Memory B cell (primary cell): Measurements from ENCODE around the gene LRRC38.
"Not testable (repeated sequence)": the region's sequence is repeated elsewhere in the genome, so short reads cannot be mapped to it uniquely, and the experiment has no call there.

Source experiments
- ATAC-seq: fragments of 150-1000 bp; cut with Tn5 transposase; 2 replicates; pipeline ENCODE4 v1.10.0; 2021; ENCODE audit warnings: low read depth, mild to moderate bottlenecking, moderate library complexity
- DNase-seq, 2 donors: peaks; one replicate each; pipeline ENCODE4 v3.0.0; 2022; ENCODE audit warnings: low spot score in 2 of 2
- H3K27ac Mint-ChIP-seq: one replicate; pipeline ENCODE4 v1.8.0; 2022; ENCODE audit warnings: mild to moderate bottlenecking, moderate library complexity, mixed read lengths
- H3K27me3 Mint-ChIP-seq: one replicate; pipeline ENCODE4 v1.8.0; 2022; ENCODE audit warnings: mixed read lengths
- H3K36me3 Mint-ChIP-seq: one replicate; pipeline ENCODE4 v1.8.0; 2022; ENCODE audit warnings: mild to moderate bottlenecking, mixed read lengths
- H3K4me1 Mint-ChIP-seq: one replicate; pipeline ENCODE4 v1.8.0; 2022; ENCODE audit warnings: mixed read lengths
- H3K4me3 Mint-ChIP-seq: one replicate; pipeline ENCODE4 v1.8.0; 2022; ENCODE audit warnings: mild to moderate bottlenecking, moderate library complexity, mixed read lengths
- H3K9me3 Mint-ChIP-seq: one replicate; pipeline ENCODE4 v1.8.0; 2022; ENCODE audit warnings: mixed read lengths

The LRRC38 gene, protein sequence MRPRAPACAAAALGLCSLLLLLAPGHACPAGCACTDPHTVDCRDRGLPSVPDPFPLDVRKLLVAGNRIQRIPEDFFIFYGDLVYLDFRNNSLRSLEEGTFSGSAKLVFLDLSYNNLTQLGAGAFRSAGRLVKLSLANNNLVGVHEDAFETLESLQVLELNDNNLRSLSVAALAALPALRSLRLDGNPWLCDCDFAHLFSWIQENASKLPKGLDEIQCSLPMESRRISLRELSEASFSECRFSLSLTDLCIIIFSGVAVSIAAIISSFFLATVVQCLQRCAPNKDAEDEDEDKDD

DNA sequence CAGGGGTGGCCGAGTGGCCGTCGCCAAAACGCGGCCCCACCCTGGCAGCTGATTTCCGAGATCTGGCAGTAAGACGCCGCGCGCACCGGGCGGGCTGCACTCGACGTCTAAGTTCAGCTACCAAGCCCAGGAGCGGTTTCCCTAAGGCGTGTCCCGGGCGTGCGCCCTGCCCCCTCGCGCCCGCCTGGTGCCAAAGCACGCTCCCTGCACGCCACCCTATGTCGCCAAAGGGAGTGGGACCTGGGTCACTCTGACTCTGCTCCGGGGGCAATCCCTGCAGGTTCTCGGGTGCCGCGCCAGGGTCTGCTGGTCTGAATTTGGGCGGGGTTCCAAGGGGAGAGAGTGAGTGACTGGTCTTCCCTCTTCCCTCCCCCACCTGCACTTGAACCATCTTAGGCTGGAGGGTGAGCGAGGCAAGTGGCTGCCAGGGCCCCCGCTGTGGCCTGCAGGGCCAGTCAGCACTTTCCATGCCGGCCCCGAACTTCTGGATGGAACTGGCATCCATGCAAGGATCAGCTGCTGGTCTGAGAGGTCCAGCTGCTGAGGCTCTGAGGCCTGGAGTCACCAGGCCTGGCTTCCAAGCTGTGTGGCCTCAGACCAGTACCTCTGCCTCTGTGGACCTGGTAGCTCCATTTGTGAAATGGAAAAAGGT is at the start of gene LRRC38:
Gene LRRC38 (minus strand): TSS at position 109 of the 652 bp plus-strand sequence. CDS start 410 bp downstream, outside the sequence.
- DNase-seq: no peak
- Mint-ChIP-seq H3K9me3 (peaks cover under 1% of the 10 kb centered on the region), H3K27ac (no peak within 1 kb of the TSS), H3K36me3 (no peaks in the 10 kb centered on the region), H3K4me3 (no peak within 1 kb of the TSS), H3K4me1 (peaks cover under 1% of the 10 kb centered on the region), H3K27me3 (peaks cover 23% of the 10 kb centered on the region)
- ATAC-seq: no peak

DNA sequence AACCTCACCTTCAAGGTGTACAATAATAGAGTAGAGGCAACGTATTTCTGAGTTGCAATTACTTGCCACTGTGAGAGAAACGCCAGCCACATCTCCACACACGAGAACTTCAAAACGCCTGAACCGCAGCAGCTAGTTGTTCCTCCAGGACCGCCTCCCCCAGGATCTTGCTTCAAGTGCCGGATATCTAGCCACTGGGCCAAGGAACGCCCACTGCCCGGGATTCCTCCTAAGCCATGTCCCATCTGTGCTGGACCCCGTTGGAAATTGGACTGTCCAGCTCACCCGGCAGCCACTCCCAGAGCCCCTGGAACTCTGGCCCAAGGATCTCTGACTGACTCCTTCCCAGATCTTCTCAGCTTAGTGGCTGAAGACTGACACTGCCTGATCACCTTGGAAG is 49.2 kb upstream of the LRRC38 start:
- not testable (repeated sequence) for H3K27me3 Mint-ChIP-seq, H3K4me3 Mint-ChIP-seq, H3K9me3 Mint-ChIP-seq, H3K27ac Mint-ChIP-seq, H3K36me3 Mint-ChIP-seq, H3K4me1 Mint-ChIP-seq, DNase-seq, ATAC-seq

DNA sequence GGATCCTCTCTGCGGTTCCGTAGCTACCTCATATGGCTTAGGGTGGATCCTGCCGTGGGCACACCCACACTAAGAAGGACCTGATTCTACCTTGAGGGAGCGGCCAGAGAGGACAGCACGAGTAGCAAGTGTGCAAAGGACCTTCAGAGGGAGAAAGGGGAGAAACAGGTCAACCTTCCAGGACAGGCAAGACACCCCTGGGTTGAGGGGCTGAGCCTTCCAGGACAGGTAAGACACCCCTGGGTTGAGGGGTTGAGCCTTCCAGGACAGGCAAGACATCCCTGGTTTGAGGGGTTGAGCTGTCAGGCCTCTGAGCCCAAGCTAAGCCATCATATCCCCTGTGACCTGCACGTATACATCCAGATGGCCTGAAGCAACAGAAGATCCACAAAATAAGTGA is 46.7 kb upstream of the LRRC38 start:
- Mint-ChIP-seq H3K27me3 (peaks cover 8% of the 10 kb centered on the region), H3K4me3 (no peak overlapping the region), H3K9me3 (no peaks in the 10 kb centered on the region), H3K4me1 (no peaks in the 10 kb centered on the region), H3K36me3 (peaks cover 2% of the 10 kb centered on the region), H3K27ac (no peak overlapping the region)
- DNase-seq (no peak), ATAC-seq (no peak)

DNA sequence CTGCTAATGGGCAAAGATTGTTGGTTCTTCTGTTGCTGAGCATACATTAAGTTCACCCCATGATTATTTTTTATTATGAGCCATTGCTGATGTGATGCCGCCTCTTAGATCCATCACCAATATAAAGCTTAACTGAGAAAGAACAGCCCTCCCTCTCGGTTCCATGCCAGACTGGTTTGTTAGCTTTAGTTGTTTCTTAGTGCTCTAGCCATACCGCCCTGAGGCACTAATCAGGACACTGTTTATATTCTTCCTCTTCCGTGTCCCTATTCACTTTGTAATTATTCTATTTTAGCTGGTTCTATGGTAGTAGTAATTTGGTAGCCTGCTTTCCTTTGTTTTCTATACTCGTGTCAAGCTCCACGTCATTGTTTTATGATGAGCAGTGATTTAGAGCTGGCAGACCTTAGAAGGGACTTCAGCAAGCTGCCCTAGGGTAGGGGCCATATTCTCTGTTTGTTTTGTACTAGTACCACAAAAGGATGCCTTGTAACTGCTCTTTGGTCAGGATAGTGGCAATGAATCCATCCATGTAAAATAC is 42.5 kb upstream of the LRRC38 start:
- Mint-ChIP-seq H3K4me3 (no peak overlapping the region), H3K9me3 (no peaks in the 10 kb centered on the region), H3K27ac (no peak overlapping the region), H3K27me3 (peaks cover 2% of the 10 kb centered on the region), H3K36me3 (no peaks in the 10 kb centered on the region), H3K4me1 (no peaks in the 10 kb centered on the region)
- DNase-seq (no peak), ATAC-seq (no peak)

DNA sequence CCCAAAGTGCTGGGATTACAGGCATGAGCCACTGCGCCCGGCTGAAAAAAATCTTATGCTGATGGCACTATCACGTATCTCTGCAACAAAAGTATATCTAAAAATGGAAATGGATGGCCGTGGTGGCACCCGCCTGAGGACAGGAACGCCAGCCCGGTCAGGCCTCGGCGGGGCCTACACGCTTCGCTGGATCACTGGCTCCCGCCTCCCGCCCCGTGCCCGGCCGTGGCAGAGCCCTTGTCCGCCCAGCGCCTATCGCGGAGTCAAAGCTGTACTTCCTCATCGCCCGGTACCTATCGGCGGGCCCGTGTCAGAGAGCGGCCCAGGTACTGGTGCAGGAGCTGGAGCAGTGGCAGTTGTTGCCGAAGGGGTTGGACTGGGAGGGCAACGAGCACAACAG is 41.0 kb upstream of the LRRC38 start:
- no peak for ATAC-seq
- H3K36me3 Mint-ChIP-seq: no peaks in the 10 kb centered on the region
- no peak for DNase-seq
- H3K27ac Mint-ChIP-seq: no peak overlapping the region
- no peaks in the 10 kb centered on the region for H3K4me1 Mint-ChIP-seq
- no peaks in the 10 kb centered on the region for H3K27me3 Mint-ChIP-seq
- no peaks in the 10 kb centered on the region for H3K9me3 Mint-ChIP-seq
- no peak overlapping the region for H3K4me3 Mint-ChIP-seq

DNA sequence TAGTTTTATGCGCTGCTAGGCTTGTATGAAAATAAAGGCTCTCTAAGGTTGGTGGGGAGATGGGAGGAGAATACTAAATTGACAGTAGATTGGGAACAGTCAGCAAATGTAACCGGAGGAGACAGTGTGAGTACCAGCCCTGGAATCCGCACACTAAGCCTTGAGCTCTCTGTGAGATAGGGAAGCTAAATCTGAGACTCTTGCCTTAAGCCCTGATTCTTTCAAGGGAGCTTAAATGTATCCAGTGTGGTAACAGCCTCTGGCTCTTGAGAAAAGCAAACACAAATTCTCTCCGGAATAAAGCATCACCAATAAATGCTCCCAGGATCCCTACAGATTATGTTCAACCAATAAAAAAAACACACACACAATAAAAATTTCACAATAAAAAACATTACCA is 36.9 kb upstream of the LRRC38 start:
- peaks cover 13% of the 10 kb centered on the region for H3K27me3 Mint-ChIP-seq
- no peaks in the 10 kb centered on the region for H3K36me3 Mint-ChIP-seq
- no peaks in the 10 kb centered on the region for H3K4me1 Mint-ChIP-seq
- no peaks in the 10 kb centered on the region for H3K9me3 Mint-ChIP-seq
- ATAC-seq (no peak), DNase-seq (no peak)
- H3K4me3 Mint-ChIP-seq: no peak overlapping the region
- no peak overlapping the region for H3K27ac Mint-ChIP-seq

DNA sequence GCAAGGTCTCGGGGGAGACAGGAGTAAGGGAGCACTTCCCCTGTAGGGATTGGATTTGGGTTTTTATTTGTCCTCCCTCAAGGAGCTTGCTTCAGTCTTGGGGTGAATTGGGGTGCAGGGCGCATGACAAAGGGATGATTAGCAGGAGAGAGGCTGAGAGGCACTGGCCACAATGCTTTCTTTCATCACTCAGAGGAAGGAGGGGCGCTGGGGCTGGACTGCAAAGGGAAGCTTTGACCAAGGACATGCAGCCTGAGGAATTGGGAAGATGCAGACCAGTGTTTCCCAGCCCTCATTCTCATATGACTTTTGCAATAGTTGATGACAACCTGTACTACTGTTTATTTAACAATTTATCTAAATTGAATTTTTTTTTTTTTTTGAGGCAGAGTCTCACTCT is 35.7 kb upstream of the LRRC38 start:
- Mint-ChIP-seq H3K36me3 (no peaks in the 10 kb centered on the region), H3K27ac (no peak overlapping the region), H3K9me3 (no peaks in the 10 kb centered on the region), H3K4me1 (no peaks in the 10 kb centered on the region), H3K27me3 (peaks cover 13% of the 10 kb centered on the region), H3K4me3 (no peak overlapping the region)
- ATAC-seq: no peak
- no peak for DNase-seq

DNA sequence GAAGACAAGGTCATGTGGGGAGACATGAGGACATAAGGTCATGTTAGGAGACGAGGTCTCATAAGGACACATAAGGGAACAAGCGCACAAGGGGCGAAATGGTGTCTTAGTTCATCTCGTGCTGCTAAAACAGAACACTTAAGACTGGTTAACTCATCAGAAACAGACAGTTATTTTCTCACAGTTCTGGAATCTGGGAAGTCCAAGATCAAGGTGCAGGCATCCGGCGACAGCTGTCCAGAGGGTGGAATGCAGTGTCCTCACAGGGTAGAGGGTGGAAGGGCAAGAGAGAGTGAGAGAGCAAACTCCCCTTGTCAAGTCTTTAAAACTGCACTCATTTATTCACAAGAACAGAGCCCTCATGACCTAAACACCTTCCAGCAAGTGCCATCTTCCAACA is 35.2 kb upstream of the LRRC38 start:
- ATAC-seq: no peak
- Mint-ChIP-seq H3K9me3 (no peaks in the 10 kb centered on the region), H3K27ac (no peak overlapping the region), H3K4me3 (no peak overlapping the region), H3K27me3 (peaks cover 13% of the 10 kb centered on the region), H3K4me1 (no peaks in the 10 kb centered on the region), H3K36me3 (no peaks in the 10 kb centered on the region)
- no peak for DNase-seq

DNA sequence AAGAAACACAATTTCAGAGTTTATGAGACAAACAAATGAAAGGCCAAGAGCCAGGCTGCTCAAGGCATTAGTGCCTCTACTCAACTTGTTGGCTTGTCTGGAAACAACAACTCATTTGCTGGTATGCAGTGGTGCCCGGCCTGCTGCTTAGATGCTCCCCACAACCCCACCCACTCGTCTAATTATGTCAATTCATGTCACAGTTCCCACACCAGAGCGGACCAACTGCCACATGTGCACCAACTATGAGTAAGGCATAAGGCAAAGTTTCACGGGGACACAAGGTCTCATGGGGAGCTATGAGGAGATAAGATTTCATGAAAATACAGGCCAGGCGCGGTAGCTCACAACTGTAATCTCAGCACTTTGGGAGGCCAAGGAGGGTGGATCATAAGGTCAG is 34.5 kb upstream of the LRRC38 start:
- DNase-seq (no peak), ATAC-seq (no peak)
- Mint-ChIP-seq H3K27me3 (peaks cover 13% of the 10 kb centered on the region), H3K36me3 (no peaks in the 10 kb centered on the region), H3K27ac (no peak overlapping the region), H3K9me3 (no peaks in the 10 kb centered on the region), H3K4me1 (no peaks in the 10 kb centered on the region), H3K4me3 (no peak overlapping the region)

DNA sequence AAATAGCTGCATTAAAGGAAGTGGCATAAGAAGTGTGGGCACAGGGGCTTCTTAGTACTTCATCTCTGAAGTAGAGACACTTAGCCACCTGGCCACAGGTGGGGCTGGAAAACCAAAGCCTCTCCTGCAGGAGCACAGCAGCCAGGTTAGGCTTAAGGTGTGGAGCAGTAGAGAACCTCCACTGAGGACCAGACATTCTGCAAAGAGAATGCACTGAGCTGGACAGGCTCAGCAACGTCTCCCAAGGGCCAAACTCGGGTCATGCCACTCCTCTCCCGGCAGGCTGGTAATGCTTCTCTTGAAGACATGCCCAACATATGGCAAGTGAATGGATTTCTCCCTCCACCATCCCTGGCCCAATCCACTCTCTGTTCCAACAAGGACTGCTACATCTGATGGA is 33.0 kb upstream of the LRRC38 start:
- Mint-ChIP-seq H3K27me3 (peaks cover 13% of the 10 kb centered on the region), H3K27ac (no peak overlapping the region), H3K9me3 (no peaks in the 10 kb centered on the region), H3K4me1 (no peaks in the 10 kb centered on the region), H3K4me3 (no peak overlapping the region), H3K36me3 (no peaks in the 10 kb centered on the region)
- ATAC-seq (no peak), DNase-seq (no peak)

DNA sequence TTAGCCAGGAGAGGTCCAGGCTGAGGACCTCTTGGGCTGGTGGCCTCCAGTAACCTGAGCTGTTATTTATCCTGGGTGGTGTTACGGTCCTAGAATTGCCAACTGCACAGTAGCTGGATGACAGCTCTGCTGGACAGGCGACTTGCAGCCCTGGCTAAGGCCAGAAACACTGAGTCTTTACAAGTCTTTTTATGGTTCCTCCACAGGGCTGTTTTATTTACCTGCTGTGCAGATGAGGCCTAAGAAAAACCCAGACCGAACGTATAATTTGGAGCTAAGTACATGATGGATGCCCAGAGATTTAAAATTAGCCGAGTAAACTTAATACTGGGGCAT is 30.4 kb upstream of the LRRC38 start:
- ATAC-seq (no peak), DNase-seq (no peak)
- Mint-ChIP-seq H3K36me3 (no peaks in the 10 kb centered on the region), H3K4me1 (no peaks in the 10 kb centered on the region), H3K9me3 (no peaks in the 10 kb centered on the region), H3K27ac (no peak overlapping the region), H3K4me3 (no peak overlapping the region), H3K27me3 (peaks cover 16% of the 10 kb centered on the region)

DNA sequence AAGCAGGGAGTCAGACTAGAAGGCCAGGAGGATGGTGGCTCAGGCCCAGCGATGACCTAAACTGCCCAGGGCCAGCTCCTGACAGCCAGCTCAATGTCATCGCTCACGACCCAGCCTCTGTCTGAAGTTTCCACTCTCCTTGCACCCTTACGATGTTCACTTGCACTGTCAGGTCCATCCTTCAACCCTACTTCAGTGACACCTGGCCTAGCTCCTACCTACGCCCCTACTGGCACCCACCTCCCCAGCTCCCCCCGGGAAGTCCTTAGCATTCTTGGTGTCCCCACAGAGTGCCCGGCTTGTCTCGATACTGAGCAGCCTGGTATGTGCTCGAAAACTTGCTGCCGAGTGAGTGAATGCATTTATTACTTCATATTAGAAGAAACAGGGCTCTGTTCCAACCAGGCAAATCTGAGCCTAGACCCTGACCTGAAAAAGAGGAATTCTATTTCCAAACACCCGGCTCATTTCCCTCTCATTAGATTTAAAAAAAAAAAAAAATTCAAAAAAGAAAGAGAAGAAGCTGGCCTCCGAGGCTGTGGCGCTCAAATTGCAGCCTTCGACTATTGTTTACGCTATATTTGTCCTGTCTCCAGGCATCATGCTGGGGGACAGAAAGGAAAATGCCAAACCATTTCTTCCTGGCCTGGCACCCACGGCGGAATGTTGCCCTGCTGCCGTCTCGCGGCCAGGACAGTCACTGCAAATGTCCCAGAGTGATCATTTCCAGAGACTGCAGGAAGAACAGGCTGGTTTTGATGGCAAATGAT is 29.8 kb upstream of the LRRC38 start:
- ATAC-seq (no peak), DNase-seq (no peak)
- Mint-ChIP-seq H3K27ac (no peak overlapping the region), H3K4me1 (no peaks in the 10 kb centered on the region), H3K36me3 (no peaks in the 10 kb centered on the region), H3K9me3 (no peaks in the 10 kb centered on the region), H3K27me3 (peaks cover 13% of the 10 kb centered on the region), H3K4me3 (no peak overlapping the region)

DNA sequence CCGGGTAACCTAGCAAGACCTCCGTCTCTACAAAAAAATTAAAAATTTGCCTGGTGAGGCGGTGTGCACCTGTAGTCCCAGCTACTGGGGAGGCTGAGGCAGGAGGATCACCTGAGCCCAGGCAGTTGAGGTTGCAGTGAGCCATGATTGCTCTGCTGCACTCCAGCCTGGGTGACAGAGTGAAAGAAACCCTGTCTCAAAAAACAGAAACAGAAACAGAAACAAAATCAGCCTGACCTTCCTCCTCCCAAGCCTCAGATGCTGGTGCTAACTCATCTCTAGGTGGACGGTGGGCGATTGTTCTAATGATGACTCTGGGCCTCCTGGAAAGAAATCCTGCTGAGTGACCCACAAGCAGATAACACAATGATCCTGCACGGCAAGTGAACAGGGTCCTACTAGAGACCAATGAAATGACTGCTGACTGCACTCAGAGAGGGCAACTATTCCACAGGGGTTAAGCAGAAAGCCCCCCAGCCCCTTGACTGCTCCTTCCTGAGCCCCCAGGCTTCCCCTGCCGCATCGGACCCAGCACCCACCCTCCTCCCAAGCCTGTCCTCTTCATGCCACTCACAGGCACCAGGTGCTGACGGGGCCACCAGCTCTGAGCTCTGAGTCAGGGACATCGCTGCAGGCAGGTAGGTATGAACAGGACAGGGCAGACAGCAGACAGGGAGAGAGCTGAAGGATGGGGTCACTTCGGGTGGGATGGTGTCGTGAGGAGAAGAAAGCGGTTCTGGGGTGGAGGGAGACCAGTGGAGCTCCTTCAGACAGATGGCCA is 27.8 kb upstream of the LRRC38 start:
- no peaks in the 10 kb centered on the region for H3K36me3 Mint-ChIP-seq
- no peak overlapping the region for H3K27ac Mint-ChIP-seq
- H3K27me3 Mint-ChIP-seq: peaks cover 9% of the 10 kb centered on the region
- no peak overlapping the region for H3K4me3 Mint-ChIP-seq
- no peaks in the 10 kb centered on the region for H3K4me1 Mint-ChIP-seq
- ATAC-seq (no peak), DNase-seq (no peak)
- no peaks in the 10 kb centered on the region for H3K9me3 Mint-ChIP-seq

DNA sequence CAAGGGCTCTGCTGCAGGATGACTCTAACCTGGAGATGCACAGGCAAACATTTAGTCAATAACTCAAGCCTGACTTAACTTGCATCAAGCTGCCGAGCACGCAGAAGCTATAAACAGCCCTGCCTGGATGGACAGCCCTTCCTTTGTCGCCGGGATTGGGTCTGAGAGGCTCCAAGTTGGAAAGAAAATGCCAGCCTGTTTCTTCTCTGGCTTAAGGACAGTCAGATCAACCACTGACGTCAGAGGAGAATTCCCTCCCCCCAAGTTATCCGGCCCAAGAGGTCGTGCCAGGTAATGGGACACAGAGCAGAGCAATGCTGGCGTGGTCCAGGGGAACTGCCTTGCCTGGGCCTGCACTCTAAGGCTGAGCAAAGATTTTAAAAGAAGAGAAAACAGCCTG is 27.1 kb upstream of the LRRC38 start:
- Mint-ChIP-seq H3K9me3 (no peaks in the 10 kb centered on the region), H3K27ac (no peak overlapping the region), H3K27me3 (peaks cover 5% of the 10 kb centered on the region), H3K36me3 (no peaks in the 10 kb centered on the region), H3K4me1 (no peaks in the 10 kb centered on the region), H3K4me3 (no peak overlapping the region)
- no peak for ATAC-seq
- DNase-seq: no peak
